Endothelial cell (in vitro differentiated cells): Measurements from ENCODE around the gene GALNT12. TPM values are rescaled to one million over a fixed set of nuclear protein-coding genes. Genes with fewer than 3 reads are reported as not detected.
A peak's percentile ranks its signal among the peaks of the same experiment; 100 is the strongest.

Experiments used
- DNase-seq: peaks from one replicate; pipeline ENCODE4 v3.0.0; 2021; ENCODE audit warnings: low spot score
- H3K27ac Mint-ChIP-seq: one replicate; pipeline ENCODE4 v1.8.0; 2021; ENCODE audit warnings: mixed read lengths, inconsistent platforms; ENCODE audit not compliant: unreplicated experiment
- H3K27me3 Mint-ChIP-seq: one replicate; pipeline ENCODE4 v1.8.0; 2021; ENCODE audit warnings: mild to moderate bottlenecking, moderate library complexity, mixed read lengths, inconsistent platforms; ENCODE audit not compliant: unreplicated experiment
- H3K36me3 Mint-ChIP-seq: one replicate; pipeline ENCODE4 v1.8.0; 2021; ENCODE audit warnings: mild to moderate bottlenecking, low read depth, mixed read lengths, inconsistent platforms; ENCODE audit not compliant: unreplicated experiment
- H3K4me1 Mint-ChIP-seq: one replicate; pipeline ENCODE4 v1.8.0; 2021; ENCODE audit warnings: mild to moderate bottlenecking, mixed read lengths, inconsistent platforms; ENCODE audit not compliant: unreplicated experiment
- H3K4me3 Mint-ChIP-seq: one replicate; pipeline ENCODE4 v1.8.0; 2021; ENCODE audit warnings: mild to moderate bottlenecking, mixed read lengths, inconsistent platforms; ENCODE audit not compliant: unreplicated experiment
- H3K9me3 Mint-ChIP-seq: one replicate; pipeline ENCODE4 v1.8.0; 2021; ENCODE audit warnings: mixed read lengths, inconsistent platforms; ENCODE audit not compliant: unreplicated experiment
- CTCF ChIP-seq: fragments of 200-600 bp; sonication (generic); IDR thresholded peaks from one replicate; pipeline ENCODE4 v1.5.0; 2021; ENCODE audit warnings: antibody characterized with exemption; ENCODE audit not compliant: unreplicated experiment
- total RNA-seq: library from RNA; stranded (reverse); fragmentation: NEBNext Ultra II Directional; extraction: Animal tissue kit (Norgen Biotek cat#: 25700); gene quantifications from one replicate; pipeline ENCODE4 v1.2.1, GENCODE V29; 2021; ENCODE audit not compliant: unreplicated experiment

The GALNT12 gene
- total RNA-seq, 1 donor from 2014 or later = 1.7 TPM

DNA sequence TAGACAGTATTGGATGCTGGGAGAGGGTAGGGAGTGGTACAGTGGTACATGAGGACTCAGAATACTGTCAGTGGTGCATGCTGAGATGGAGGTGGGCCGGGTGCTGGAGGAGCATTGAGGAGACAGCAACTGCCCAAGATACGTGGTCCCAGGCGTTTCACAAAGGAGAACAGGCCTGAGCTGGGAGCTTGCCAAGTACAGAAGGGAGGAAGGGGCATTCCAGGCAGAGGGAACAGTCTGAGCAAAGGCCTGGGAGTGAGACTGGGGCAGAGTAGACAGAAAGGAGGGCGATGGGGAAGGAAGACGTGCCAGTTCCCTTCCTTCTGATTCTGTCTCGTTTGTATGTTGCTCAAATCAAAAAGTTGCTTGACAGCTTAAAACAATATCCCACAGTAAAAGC, 15.2 kb downstream of the GALNT12 start:
- Mint-ChIP-seq H3K27me3 (peaks cover 2% of the 10 kb centered on the region), H3K9me3 (no peaks in the 10 kb centered on the region), H3K4me3 (no peak overlapping the region), H3K4me1 (peaks cover 9% of the 10 kb centered on the region), H3K27ac (peak overlapping the region; percentile 23), H3K36me3 (no peaks in the 10 kb centered on the region)
- no peak for DNase-seq
- no peak for TF ChIP-seq CTCF

DNA sequence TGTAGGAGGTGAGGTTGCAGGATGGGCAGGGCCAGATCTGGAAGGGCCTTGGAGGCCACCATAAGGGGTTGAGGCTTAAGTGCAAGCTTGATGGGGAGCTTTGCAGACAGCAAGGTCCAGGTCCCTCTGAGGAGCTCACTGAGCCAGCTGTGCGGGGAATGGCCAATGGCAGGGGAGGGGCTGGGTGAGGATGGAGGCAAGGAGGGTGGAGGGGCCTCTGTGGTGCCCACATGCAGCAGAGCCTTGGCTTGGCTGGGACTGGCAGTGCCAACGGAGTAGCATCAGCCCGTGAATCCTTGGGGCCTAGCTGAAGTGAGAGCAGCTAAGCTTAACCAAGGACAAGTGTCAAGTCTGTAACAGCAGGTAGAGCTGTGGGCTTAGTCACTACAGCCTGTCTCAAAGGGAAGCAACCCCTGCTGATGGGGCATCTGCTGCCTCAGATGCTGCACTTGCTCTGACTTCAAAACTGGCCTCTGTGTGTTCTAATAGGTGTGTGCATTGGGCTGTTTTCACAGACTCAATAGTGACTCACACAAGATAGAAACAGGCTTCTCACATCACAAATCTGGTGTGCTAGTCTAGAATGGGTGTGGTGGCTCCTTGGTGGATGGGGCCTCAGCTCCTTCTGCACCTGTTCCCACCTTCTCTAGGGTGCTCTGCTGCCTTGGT, 16.3 kb downstream of the GALNT12 start:
- H3K9me3 Mint-ChIP-seq = no peaks in the 10 kb centered on the region
- H3K27me3 Mint-ChIP-seq = peaks cover 2% of the 10 kb centered on the region
- TF ChIP-seq CTCF = no peak
- H3K27ac Mint-ChIP-seq = no peak overlapping the region
- H3K4me3 Mint-ChIP-seq = no peak overlapping the region
- peaks cover 9% of the 10 kb centered on the region for H3K4me1 Mint-ChIP-seq
- no peak for DNase-seq
- no peaks in the 10 kb centered on the region for H3K36me3 Mint-ChIP-seq

DNA sequence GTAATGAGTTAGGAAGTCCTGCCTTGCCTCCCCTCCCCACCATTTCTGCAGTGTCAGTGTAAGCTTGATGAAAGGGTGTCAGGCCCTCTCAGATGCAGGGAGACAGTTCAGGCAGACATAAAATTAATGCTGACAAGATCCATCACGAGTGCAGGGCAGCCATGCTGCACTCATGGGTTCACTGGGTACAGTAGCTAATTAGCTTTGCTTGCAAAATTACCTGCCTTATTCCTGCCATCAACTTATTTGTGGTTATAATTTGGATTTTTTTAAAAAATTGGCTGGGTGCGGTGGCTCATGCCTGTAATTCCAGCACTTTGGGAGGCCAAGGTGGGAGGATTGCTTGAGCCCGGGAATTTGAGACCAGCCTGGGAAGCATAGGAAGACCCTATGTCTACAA, 17.9 kb downstream of the GALNT12 start:
- Mint-ChIP-seq H3K4me1 (peaks cover 9% of the 10 kb centered on the region), H3K9me3 (no peaks in the 10 kb centered on the region), H3K27ac (no peak overlapping the region), H3K27me3 (peaks cover 3% of the 10 kb centered on the region), H3K36me3 (no peaks in the 10 kb centered on the region), H3K4me3 (no peak overlapping the region)
- TF ChIP-seq CTCF = no peak
- no peak for DNase-seq

DNA sequence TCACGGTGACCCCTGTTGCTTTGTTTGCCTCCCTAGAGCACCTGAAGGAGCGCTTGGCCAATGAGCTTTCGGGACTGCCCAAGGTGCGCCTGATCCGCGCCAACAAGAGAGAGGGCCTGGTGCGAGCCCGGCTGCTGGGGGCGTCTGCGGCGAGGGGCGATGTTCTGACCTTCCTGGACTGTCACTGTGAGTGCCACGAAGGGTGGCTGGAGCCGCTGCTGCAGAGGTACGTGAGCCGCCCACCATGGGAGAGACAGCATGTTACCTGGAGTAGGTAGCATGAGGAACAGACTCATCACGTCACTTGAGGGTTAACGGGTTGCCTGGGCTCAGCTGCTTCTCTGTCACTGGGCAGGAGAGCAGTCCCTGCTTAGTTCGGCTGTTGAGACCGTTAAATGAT, 19.2 kb downstream of the GALNT12 start:
- H3K36me3 Mint-ChIP-seq = no peaks in the 10 kb centered on the region
- no peak for DNase-seq
- peaks cover 3% of the 10 kb centered on the region for H3K27me3 Mint-ChIP-seq
- H3K27ac Mint-ChIP-seq = no peak overlapping the region
- no peaks in the 10 kb centered on the region for H3K9me3 Mint-ChIP-seq
- no peak for TF ChIP-seq CTCF
- H3K4me3 Mint-ChIP-seq = no peak overlapping the region
- H3K4me1 Mint-ChIP-seq = peaks cover 9% of the 10 kb centered on the region

- Mint-ChIP-seq H3K27me3 (peaks cover 1% of the 10 kb centered on the region), H3K4me1 (peaks cover 6% of the 10 kb centered on the region), H3K4me3 (no peak overlapping the region), H3K9me3 (no peaks in the 10 kb centered on the region), H3K27ac (no peak overlapping the region), H3K36me3 (no peaks in the 10 kb centered on the region)
- DNase-seq = no peak
- no peak for TF ChIP-seq CTCF
These were observed 22.3 kb downstream of the GALNT12 start for GRCh38 chr9:98829766-98830165.
